Erythroblast (primary cell): ENCODE measurements around the gene CDC42BPG.

ENCODE experiments used
- GATA1 ChIP-seq: IDR thresholded peaks from 2 replicates; pipeline ENCODE4 v1.6.1; 2011; ENCODE audit warnings: low read depth, mild to moderate bottlenecking, control low read depth, low read length, moderate library complexity
- POLR2A ChIP-seq: IDR thresholded peaks from 2 replicates; pipeline ENCODE4 v1.6.1; 2011; ENCODE audit warnings: mild to moderate bottlenecking, low read length

- TF ChIP-seq POLR2A: no peak
- no peak for TF ChIP-seq GATA1
Measured at GRCh38 chr11:64850979-64851567, 6.6 kb upstream of the CDC42BPG start.
